Stimulated activated CD4-positive, alpha-beta T cell treated with anti-CD3 and anti-CD28 coated beads, Interleukin-2, amount 100 ng/mL, for 48 hours (primary cell): ENCODE results near the gene FAM236A.
"Not testable (repeated sequence)": the region's sequence is repeated elsewhere in the genome, so short reads cannot be mapped to it uniquely, and the experiment has no call there.

ENCODE experiments used
- DNase-seq, 2 donors: peaks; one replicate each; pipeline ENCODE4 v3.0.0-alpha.2; 2020

The FAM236A gene

GRCh38 chrX:72937906-72938305 is at the start of gene FAM236A:
Gene FAM236A, plus strand, starts transcription at chrX:72938206. Its CDS starts 57 bp downstream, at chrX:72938263.
- not testable (repeated sequence) for DNase-seq

GRCh38 chrX:72889740-72890139 is 48.3 kb upstream of the FAM236A start:
- not testable (repeated sequence) for DNase-seq

- not testable (repeated sequence) for DNase-seq
Measured at GRCh38 chrX:72912315-72912714, 25.7 kb upstream of the FAM236A start, which contains the start of gene FAM236C. Gene FAM236C, plus strand, starts transcription at chrX:72912615. Its CDS starts 100 bp downstream, at chrX:72912715.

- not testable (repeated sequence) for DNase-seq
Measured at GRCh38 chrX:72916096-72916495, 21.9 kb upstream of the FAM236A start.

DNA sequence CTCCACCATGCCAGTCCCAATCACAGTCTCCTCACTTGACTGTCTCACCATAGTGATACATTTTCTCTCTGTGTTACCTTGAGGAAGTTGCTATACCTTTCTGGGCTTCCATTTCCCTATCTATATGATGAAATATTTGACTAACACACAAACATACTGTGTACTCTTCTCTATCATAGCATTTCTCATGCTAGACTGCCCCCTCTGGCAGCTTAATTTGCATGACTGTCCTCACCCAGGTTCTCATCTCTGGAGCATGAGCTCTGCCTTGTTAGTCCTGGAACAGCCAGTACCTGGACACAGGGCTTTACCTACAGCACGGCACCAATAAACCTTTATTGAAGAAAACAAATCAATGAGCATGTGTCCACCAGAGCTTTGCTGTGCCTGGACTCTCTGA is 5.7 kb upstream of the FAM236A start:
- DNase-seq = not testable (repeated sequence)

DNA sequence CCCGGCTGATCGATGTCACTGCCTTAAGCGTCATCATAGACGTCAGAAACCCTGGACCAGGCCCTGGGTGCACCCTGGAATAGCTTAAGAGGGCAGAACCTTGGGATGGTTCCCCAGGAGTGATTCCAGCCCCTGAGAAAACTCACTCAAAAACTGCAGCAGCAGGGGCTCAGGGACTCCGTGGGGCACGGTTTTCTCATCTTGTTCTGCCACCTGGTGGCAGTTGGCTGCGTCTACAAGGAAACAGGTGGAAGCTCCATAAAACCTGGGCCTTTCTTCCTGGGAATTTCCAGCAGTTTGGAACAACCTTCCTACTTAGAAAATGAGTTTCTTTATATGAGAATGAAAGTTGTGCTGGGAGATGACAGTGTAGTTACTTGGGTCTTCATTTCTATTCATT is 1.6 kb upstream of the FAM236A start:
- not testable (repeated sequence) for DNase-seq

DNA sequence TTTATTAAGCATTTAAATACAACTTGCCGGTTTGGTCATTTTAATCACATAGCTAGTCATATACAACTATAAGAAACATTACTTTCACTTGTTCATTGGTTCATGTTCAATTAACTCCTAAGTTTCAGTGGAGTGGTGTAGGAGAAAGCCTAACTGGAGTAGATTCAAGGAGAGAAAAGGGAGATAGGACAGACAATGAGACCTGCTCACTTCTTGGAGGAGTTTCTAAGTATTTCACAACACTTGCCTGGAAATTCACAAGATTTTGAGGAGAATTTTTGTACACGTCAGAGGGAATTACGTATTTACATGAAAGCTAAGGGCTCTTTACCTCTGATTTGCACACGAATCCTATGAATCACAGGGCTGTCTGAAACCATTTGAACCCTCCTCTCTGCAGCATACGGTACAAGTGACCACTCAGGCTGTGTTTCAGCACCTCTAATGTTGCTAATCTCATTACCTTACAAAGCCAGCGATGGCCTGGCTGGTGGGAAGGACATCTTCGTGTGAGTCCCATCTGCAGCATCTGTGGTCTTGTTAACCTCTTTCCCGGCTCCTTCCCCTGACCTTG is 1.0 kb upstream of the FAM236A start:
- not testable (repeated sequence) for DNase-seq

- not testable (repeated sequence) for DNase-seq
Measured at GRCh38 chrX:72942272-72942671, 4.3 kb downstream of the FAM236A start.

DNA sequence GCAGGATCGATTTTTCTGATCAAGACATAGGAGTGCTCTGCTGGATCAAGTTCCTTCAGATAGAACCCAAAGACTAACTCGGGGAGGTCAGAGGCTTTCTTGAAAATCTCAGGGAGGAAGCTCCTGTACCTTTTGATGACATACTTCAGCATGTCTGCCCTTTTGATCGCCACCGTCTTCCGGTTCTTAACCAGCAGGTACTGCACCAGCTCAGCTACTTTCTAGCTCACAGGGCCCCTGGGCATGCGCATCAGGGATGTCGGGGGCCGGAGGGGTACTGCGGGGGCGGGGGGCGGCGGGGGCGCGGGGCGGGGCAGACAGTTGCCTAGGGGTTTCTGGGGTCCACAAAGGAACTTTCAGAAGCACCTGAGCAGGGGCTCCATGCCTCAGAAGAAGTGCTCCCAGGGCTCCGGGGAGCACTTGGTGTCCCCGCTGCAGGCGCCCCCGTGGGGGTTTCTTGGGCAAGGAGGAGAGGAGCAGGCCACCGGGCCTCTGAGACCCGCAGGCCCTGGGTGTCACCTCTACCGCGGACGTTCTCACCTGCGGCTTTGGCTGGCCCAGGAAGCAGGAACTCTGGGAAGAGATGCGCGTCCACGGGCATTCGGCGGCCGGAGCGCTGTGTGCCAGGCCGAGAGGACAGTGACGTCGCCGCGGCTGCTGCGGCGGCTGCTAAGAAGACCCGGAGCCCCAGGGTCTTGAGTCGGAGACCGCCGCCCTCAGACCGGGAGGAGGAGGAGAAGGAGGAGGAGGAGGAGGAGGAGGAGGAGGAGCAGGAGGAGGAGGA is 5.2 kb downstream of the FAM236A start:
- DNase-seq = not testable (repeated sequence)

DNA sequence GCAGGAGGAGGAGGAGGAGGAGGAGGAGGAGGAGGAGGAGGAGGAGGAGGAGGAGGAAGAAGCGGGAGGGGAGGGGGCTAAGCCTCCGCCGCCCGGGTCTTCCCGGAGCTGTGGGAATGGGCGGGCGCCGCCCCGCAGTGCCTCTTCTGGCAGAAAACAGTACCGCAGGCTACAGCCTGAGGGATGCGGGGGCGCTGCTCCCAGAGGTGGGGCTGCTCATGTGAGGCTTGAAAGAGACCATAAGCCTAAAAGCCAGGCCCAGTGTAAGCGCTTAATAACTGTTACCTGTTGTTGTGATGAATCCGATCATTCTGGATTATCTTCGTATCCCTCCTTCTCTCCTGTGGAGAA is 5.8 kb downstream of the FAM236A start, which contains the start of gene DMRTC1:
TSS of gene DMRTC1 (minus strand) at position 19 of the 351 bp plus-strand sequence. CDS start 68,143 bp downstream, outside the sequence.
- DNase-seq = not testable (repeated sequence)

DNA sequence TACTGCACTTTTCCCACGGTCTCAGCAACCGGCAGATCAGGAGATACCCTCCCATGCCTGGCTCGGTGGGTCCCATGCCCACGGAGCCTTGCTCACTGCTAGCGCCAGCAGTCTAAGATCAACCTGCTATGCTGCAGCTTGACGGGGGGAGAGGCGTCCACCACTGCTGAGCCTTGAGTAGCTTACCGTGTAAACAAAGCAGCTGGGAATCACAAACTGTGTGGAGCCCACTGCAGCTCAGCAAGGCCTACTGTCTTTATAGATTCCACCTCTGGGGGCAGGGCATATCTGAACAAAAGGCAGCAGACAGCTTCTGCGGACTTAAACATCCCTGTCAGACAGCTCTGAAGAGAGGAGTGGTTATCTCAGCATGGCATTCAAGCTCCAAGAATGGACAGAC is 22.0 kb downstream of the FAM236A start:
- DNase-seq = not testable (repeated sequence)

- DNase-seq = not testable (repeated sequence)
Measured at GRCh38 chrX:72971859-72972258, 33.9 kb downstream of the FAM236A start.

GRCh38 chrX:72974885-72975284 is 36.9 kb downstream of the FAM236A start:
- DNase-seq = not testable (repeated sequence)

GRCh38 chrX:72980894-72981469 is 43.0 kb downstream of the FAM236A start:
- not testable (repeated sequence) for DNase-seq
